GM21360 (cell line): Measurements from ENCODE around the gene WDR43.

Source experiments
- ATAC-seq: cut with Tn5 transposase; IDR thresholded peaks from one replicate; pipeline ENCODE4 v1.9.1; 2021; ENCODE audit warnings: mild to moderate bottlenecking, moderate library complexity; ENCODE audit not compliant: unreplicated experiment

Gene WDR43

GRCh38 chr2:28894470-28895188 lies at the start of gene WDR43:
Gene WDR43 (plus strand): TSS chr2:28894667. CDS start chr2:28894699, 32 bp downstream.
- ATAC-seq = peak; percentile 79

- ATAC-seq = no peak
Observed at GRCh38 chr2:28855193-28855592, 39.3 kb upstream of the WDR43 start.

- ATAC-seq = no peak
Observed at GRCh38 chr2:28855977-28856376, 38.5 kb upstream of the WDR43 start.

- ATAC-seq = no peak
Observed at GRCh38 chr2:28868611-28869010, 25.9 kb upstream of the WDR43 start.

GRCh38 chr2:28869494-28870145 lies 24.8 kb upstream of the WDR43 start:
- ATAC-seq = peak; percentile 22

- peak; percentile 83 for ATAC-seq
Observed at GRCh38 chr2:28870146-28870891, 24.1 kb upstream of the WDR43 start, which contains the start of gene TRMT61B. Gene TRMT61B (minus strand): TSS chr2:28870309. CDS start chr2:28870277, 32 bp downstream.

- ATAC-seq = no peak
Observed at GRCh38 chr2:28871620-28872019, 22.8 kb upstream of the WDR43 start.

GRCh38 chr2:28880193-28880592 lies 14.3 kb upstream of the WDR43 start:
- ATAC-seq = no peak

- no peak for ATAC-seq
Observed at GRCh38 chr2:28893488-28893887, 979 bp upstream of the WDR43 start.

GRCh38 chr2:28895189-28895893 lies 874 bp downstream of the WDR43 start:
- ATAC-seq = no peak

- ATAC-seq = no peak
Observed at GRCh38 chr2:28896906-28897305, 2.4 kb downstream of the WDR43 start.

- ATAC-seq = no peak
Observed at GRCh38 chr2:28898048-28898447, 3.6 kb downstream of the WDR43 start.

- no peak for ATAC-seq
Observed at GRCh38 chr2:28901202-28901601, 6.7 kb downstream of the WDR43 start.

- ATAC-seq = no peak
Observed at GRCh38 chr2:28901841-28902240, 7.4 kb downstream of the WDR43 start.

- no peak for ATAC-seq
Observed at GRCh38 chr2:28902584-28902983, 8.1 kb downstream of the WDR43 start.

- ATAC-seq = no peak
Observed at GRCh38 chr2:28904295-28904694, 9.8 kb downstream of the WDR43 start.

- no peak for ATAC-seq
Observed at GRCh38 chr2:28904802-28905457, 10.5 kb downstream of the WDR43 start.

GRCh38 chr2:28905533-28905932 lies 11.1 kb downstream of the WDR43 start:
- no peak for ATAC-seq

GRCh38 chr2:28906376-28906775 lies 11.9 kb downstream of the WDR43 start:
- no peak for ATAC-seq

- no peak for ATAC-seq
Observed at GRCh38 chr2:28906821-28907220, 12.4 kb downstream of the WDR43 start.

GRCh38 chr2:28908172-28908571 lies 13.7 kb downstream of the WDR43 start:
- no peak for ATAC-seq
